Kidney tubule cell (primary cell): ENCODE results near the gene NLRP11.

Experiments
- DNase-seq: peaks from one replicate; pipeline ENCODE4 v3.0.0-alpha.2; 2018; ENCODE audit warnings: low spot score

NLRP11 gene

DNA sequence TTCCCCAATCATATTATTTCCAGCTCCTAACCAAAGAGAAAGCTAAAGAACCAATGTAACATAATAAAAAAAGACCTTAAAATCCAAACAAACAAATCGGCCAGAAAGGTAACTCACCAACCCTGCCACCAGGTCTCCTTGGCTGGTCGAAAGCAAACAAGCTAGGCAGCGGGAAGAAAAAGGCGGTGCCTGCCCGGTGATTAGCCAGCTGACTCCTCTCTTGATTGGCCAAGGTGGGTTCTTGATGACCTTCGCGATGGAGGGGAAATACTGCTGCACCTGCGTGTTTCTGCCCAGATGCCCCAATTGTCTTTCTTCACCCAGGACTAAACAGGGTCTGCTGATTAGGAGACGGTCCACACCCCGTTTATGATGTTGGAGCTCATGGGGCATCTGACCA lies at the start of gene NLRP11:
NLRP11 (minus strand) TSS at position 154 of the 400 bp plus-strand sequence. CDS start 13,825 bp downstream, outside the sequence.
- no peak for DNase-seq

DNA sequence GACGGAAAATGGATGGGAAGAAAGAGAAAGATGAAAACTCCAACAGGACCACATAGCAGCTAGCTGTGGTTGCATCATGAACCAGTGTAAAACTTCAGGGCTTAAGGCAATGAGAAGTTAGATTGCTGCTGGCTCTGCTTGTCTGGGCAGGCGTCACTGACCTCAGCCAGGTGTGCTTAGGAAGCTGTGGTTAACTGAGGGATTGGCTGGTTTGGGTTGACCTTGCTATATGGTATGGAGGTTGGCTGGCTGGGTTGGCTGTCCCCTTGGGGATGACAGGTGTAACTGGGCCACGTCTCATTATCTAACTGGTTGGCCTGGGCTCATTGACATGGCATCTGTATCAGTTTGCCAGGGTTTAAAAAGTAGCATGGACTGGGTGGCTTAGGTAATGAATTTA lies 45.4 kb upstream of the NLRP11 start:
- no peak for DNase-seq

DNA sequence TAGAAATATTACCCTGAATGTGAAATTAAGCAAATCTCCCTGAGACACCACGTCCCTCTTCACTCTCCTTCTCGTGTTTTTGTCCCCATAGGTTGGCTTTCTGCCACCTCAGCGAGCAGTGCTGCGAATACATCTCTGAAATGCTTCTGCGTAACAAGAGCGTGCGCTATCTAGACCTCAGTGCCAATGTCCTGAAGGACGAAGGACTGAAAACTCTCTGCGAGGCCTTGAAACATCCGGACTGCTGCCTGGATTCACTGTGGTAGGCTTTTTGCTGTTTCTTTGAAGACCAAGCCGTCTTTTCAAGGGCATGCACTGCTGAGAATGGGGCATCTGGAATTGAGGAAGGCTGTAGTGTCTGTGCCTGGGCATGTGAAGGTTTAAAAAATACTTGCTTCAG lies 38.9 kb upstream of the NLRP11 start:
- DNase-seq: no peak

DNA sequence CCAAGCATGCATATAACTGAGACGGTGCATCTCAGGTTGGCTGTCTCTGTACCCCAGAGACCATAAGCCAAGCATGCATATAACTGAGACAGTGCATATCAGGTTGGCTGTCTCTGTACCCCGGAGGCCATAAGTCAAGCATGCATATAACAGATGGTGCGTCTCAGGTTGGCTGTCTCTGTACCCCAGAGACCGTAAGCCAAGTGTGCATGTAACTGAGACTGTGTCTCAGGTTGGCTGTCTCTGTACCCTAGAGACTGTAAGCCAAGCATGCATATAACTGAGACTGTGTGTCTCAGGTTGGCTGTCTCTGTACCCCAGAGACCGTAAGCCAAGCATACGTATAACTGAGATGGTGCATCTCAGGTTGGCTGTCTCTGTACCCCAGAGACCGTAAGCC lies 35.3 kb upstream of the NLRP11 start:
- DNase-seq: no peak

DNA sequence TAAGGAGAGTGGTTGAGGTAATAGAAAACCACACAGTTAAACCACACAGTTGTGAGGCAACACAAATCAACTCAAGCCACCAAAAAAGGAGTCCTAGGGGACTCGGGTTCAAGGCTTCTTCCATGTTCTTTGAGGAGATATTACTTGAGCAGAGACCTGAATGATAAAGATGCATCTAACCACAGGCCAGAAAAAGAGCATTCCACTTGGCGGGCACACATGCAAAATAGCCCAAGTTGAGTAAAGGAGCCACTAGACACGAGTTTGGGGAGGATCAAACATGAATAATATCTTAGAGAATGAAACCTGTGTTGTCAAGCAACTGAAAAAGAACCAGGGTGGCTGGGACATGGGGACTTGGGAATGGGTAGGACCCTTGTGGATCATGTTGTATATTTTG lies 34.7 kb upstream of the NLRP11 start:
- no peak for DNase-seq

DNA sequence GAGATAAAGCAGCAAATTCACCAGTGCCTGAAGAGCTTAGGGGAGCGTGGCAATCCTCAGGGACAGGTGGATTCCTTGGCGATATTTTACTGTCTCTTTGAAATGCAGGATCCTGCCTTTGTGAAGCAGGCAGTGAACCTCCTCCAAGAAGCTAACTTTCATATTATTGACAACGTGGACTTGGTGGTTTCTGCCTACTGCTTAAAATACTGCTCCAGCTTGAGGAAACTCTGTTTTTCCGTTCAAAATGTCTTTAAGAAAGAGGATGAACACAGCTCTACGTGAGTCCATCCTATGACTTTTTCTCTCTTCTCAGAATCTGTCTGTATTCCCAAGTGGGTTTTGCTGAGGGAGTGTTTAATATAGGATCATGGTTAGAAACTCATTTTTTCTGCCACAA lies 27.2 kb upstream of the NLRP11 start:
- no peak for DNase-seq

DNA sequence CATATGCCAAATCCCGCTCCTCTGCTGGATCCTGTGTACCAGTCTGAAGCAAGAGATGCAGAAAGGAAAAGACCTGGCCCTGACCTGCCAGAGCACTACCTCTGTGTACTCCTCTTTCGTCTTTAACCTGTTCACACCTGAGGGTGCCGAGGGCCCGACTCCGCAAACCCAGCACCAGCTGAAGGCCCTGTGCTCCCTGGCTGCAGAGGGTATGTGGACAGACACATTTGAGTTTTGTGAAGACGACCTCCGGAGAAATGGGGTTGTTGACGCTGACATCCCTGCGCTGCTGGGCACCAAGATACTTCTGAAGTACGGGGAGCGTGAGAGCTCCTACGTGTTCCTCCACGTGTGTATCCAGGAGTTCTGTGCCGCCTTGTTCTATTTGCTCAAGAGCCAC lies 26.6 kb upstream of the NLRP11 start:
- DNase-seq: no peak

DNA sequence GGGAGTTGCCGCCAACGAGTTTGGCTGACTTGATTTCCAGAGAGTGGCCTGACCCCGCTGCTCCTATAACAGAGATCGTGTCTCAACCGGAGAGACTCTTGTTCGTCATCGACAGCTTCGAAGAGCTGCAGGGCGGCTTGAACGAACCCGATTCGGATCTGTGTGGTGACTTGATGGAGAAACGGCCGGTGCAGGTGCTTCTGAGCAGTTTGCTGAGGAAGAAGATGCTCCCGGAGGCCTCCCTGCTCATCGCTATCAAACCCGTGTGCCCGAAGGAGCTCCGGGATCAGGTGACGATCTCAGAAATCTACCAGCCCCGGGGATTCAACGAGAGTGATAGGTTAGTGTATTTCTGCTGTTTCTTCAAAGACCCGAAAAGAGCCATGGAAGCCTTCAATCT lies 26.2 kb upstream of the NLRP11 start:
- DNase-seq: no peak

DNA sequence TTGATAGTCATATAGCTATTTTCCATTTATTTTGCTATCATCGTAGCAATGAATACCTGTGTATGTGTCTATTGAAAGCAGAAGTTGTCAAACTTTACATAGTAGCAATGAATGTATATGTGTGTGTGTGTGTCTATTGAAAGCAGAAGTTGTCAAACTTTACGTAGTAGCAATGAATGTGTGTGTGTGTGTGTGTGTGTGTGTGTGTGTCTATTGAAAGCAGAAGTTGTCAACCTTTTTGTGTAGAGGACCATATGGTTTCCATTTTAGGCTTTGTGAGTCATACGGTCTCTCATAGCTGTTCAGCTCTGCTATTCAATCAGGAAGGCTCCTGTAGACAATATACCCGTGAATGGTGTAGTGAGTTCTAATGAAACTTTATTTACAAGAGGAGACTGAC lies 25.4 kb upstream of the NLRP11 start:
- DNase-seq: no peak

DNA sequence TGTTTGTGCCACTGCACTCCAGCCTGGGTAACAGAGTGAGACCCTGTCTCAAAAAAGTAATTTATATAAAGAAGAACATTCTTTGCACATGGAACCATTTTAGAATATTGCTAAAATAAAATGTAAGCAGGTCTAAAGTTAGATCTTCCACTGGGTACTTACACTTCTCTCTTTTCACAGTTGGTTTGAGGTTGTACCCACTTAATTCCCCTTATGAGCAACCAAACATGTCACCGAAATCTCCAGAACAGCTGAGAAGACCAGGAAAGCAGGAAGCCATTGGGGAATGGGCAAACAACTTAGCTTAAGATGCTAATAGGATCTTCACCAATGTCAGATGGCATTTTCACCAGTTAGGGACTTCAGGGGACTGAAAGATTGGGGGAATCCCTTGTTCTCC lies 23.4 kb upstream of the NLRP11 start:
- no peak for DNase-seq

DNA sequence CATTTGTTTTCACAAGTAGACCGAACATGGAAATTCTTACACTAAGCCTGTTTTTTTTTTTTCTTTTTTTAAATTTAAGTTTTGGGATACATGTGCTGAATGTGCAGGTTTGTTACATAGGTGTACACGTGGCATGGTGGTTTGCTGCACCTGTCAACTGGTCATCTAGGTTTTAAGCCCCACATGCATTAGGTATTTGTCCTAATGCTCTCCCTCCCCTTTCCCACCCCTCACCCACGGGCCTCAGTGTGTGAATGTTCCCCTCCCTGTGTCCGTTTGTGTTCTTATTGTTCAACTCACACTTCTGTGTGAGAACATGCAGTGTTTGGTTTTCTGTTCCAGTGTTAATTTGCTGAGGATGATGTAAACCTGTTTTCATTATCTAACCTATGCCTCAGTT lies 7.1 kb upstream of the NLRP11 start:
- DNase-seq: no peak

DNA sequence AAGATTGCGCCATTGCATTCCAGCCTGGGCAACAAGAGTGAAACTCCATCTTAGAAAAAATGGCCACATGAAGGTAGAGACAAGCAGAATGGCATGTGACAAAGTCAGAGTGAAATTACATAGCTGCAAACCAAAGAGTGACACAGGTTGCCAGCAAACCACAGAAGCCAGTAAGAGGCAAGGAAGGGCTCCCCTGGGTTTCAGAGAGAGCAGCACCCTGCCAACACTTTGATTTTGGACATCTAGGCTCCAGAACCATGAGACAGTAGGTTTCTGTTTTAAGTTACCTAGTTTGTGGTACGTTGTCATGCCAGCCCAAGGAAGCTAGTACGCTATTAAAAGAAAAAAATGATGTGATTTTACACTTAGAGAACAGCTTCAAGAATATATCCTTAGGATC lies 6.5 kb upstream of the NLRP11 start:
- no peak for DNase-seq

DNA sequence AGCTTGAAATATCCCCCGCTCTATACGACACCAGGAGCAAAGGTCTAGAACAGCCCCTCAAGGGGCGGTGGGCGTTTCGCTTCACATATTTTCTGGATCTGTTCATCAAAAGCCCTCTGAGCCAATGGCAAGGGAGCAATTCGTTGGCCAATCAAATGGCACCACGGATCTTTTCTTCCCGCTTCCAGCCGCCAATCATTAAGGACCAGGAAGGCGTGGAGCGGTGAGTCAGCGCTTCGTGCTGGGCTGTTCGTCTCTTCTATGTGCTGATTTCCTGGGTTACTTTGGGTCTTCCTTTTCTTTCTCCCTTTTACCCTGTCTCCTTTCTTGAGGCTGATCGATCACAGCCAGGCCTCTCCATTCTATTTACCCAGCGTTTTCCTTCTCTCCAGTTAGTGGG lies 4.5 kb upstream of the NLRP11 start, which contains the start of gene NLRP4:
NLRP4 (plus strand) TSS at position 201 of the 400 bp plus-strand sequence. CDS start 15,541 bp downstream, outside the sequence.
- no peak for DNase-seq

DNA sequence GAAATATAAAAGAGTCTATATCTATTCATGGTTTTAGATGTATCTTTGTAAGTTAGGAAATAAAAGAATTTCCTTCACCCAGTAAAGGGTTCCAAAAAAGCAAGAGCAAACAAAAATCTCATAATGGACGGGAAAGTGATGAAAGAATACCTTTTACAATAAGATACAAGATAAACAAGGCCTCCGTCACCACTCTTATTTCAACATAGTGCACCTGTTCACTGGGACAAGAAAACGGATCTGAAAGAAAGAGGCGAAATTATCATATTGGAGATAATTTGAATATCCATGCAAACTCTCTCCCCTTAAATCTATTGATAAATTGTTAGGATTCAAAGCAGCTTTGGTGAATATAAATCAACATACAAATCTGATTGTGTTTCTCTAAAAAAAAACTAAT lies 877 bp upstream of the NLRP11 start:
- DNase-seq: no peak

DNA sequence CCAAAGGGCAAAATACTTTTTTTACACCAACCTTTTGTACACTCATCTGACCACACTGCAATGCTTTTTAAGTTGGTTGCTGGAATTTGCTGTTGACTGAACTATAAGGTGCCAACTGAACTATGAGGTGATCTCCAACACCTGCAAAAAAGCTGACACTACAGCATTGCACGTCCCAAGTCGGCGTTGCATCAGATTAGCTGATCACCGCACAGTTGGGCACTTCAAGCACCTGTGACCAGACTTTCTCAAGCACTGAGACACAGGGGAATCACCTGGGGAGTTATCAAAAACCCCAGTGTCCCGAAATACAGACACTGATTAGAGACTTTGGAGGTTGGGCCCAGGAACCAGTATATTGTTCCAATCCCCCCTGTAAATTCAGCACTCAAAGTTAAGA lies 1.1 kb downstream of the NLRP11 start:
- DNase-seq: no peak

DNA sequence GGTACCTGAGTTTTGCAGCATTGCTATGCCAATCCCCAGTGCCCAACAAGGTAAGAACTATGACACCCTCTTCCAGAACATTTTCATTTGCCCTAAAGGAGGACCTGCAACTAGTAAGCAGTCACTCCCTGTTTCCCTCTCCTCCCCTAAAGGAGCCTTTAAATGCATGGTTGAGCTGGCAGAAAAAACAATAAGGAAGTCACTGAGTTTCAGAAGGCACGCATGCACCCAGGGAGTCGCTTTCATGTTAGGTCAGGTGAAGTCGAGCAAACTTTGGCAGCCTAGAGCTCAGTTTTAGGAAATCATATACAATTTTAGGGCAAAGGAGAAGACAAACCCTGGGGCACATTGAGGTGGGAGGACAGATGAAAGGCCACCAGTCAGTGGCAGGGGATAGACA lies 11.8 kb downstream of the NLRP11 start:
- peak; percentile 1 for DNase-seq

DNA sequence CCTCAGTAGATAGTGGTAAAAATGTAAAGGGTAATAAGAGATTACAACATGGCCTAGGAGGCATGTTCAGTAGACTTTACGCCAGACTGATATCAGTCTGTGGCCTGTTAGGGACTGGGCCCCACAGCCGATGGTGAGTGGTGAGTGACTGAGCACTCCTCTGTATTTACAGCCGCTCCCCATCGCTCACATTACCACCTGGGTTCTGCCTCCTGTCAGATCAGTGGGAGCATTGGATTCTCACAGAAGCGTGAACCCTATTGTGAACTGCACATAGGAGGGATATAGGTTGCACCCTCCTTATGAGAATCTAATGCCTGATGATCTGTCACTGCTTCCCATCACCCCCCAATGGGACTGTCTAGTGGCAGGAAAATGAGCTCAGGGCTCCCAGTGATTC lies 17.9 kb downstream of the NLRP11 start:
- DNase-seq: no peak

DNA sequence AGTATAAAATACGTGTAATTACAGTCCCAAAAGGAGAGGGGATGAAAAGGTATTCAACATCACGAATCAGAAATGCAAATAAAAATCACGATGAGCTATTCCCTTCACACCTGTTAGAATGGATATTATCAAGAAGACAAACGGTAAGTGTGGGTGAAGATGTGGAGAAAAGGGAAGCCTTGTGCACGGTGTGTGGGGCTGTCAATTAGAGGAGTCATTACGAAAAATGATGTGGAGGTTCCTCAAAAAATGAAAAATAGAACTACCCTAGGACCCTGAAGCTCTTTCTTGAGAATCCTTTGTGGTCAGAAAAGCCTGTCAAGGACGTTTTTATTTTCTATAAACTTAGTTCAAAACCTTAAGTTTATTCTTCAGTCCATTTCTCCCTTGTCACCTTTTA lies 19.4 kb downstream of the NLRP11 start:
- DNase-seq: no peak

DNA sequence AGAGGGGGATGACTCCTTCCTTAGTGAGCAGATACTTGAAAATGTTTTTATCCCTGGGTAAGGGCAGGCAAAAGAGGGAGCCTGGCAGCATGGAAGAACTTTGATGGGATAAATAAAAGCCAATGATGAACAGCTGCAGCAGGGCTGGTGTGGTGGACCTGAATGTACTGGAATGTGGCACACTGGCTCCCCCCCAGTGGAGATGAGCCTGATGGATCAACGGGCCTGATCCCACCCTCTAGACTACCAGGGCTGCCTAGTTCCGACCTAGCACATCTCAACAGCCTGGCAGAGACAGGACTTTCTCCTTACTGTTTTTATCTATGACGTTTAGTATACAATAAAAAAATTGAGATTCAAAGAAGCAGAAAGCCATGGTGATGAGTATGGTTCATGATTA lies 20.5 kb downstream of the NLRP11 start:
- DNase-seq: no peak

DNA sequence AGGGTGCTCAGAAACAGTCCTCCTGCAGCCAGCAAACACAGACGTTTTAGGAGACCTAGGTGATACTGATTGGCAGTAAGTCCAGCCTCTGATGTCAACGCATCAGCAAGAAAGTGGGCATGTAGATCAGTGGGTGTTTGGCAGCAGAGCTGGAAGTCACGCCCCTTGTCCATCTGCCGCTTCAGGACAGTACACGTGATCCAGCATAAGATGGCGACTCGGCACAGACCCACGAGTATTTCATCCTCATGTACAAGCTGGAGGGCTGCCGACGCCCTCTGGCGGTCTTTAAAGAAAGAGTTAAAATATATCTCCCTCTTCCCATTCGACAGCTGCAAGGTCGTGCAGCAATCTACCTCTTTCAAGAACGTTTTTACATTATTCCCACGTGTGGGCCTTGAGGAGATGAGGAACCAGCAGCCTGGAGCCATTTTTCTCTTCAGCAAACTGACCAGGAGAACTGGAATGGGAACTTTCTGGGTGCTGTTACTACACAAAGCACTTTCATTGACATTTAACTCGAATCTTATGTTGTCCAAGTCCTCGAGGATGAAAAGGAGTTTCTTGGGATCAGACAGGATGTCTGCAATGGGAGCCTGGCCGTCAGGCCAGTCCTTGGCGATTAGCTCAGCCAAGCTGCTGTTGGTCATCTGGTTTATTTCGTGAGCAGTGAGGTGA lies 22.3 kb downstream of the NLRP11 start:
- DNase-seq: peak; percentile 81

DNA sequence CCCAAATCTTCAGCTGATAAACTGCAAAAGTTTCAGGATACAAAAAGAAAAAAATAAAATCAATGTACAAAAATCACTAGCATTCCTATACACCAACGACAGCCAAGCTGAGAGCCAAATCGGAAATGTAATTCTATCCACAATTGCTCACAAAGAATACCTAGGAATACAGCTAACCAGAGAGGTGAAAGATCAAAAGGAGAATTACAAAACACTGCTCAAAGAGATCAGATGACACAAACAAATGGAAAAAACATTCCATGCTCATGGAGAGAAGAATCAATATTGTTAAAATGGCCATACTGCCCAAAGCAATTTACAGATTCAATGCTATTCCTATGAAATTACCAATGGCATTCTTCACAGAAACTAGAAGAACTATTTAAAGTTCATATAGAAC lies 29.5 kb downstream of the NLRP11 start:
- no peak for DNase-seq

DNA sequence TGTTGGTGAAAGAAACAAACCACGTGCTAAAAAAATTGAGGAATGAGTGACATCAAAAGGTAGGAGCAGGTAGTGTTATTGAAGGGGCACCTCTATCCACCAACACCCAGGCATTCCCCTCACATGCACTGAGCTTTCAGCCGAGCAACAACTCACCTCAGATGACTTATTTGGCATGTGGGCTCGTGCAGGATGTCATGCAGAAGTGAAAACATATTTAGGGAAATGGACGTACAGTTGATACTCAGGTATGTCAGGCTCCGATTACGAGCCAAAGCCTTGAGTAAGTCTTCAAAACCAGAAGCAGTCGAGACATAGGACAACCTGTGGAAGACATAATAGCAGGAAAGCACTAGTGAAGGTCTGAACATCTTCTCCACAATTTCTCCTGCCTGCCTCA lies 30.4 kb downstream of the NLRP11 start:
- DNase-seq: no peak

DNA sequence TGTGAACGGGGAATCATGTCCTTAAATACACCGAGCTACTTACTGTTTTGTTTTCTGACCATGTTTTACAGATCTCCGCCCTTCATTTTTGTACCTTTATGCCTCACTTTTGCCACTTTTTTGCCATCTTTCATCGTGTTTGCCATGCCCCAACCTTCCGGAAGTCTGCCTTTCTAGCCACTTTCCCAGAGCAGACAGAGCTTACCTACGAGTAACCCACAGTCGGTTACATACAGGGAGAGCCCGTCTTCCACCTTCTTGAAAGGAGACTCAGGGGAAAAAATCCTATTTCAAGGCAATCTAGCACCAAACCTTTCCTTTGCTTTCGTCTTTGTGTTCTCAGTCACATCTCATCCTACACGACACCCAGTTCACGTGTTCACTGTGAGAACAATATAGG lies 36.8 kb downstream of the NLRP11 start:
- DNase-seq: no peak

DNA sequence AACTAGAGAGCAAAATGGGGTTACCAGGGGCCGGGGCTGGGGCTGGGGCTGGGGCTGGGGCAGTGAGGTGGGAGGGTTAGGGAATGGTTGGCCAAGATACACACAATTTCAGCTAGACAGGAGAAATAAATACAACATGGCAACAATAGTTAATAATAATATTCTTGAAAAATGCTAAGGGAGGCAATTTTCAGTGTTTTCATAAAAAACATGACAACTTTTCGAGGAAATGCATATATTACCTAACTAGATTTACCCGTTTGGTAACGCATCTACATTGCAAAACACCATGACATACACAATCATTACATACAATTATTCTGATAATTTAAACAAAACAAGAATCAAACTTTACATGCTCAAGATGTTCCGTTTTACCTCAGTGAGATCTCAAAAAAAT lies 50.7 kb downstream of the NLRP11 start:
- no peak for DNase-seq

DNA sequence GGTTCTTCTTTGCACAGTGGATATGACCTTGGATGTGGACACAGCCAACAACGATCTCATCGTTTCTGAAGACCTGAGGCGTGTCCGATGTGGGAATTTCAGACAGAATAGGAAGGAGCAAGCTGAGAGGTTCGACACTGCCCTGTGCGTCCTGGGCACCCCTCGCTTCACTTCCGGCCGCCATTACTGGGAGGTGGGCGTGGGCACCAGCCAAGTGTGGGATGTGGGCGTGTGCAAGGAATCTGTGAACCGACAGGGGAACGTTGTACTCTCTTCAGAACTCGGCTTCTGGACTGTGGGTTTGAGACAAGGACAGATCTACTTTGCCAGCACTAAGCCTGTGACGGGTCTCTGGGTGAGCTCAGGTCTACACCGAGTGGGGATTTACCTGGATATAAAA lies 53.5 kb downstream of the NLRP11 start:
- no peak for DNase-seq
